NCI-H2227 (cell line): ENCODE data around the gene ZNF496.
"Not testable (repeated sequence)": the region's sequence is repeated elsewhere in the genome, so short reads cannot be mapped to it uniquely, and the experiment has no call there.

Experiments
- DNase-seq: peaks from one replicate; lab custom pipeline; 2025; ENCODE audit not compliant: unreplicated experiment; lab: John Stamatoyannopoulos, UW

The ZNF496 gene

DNA sequence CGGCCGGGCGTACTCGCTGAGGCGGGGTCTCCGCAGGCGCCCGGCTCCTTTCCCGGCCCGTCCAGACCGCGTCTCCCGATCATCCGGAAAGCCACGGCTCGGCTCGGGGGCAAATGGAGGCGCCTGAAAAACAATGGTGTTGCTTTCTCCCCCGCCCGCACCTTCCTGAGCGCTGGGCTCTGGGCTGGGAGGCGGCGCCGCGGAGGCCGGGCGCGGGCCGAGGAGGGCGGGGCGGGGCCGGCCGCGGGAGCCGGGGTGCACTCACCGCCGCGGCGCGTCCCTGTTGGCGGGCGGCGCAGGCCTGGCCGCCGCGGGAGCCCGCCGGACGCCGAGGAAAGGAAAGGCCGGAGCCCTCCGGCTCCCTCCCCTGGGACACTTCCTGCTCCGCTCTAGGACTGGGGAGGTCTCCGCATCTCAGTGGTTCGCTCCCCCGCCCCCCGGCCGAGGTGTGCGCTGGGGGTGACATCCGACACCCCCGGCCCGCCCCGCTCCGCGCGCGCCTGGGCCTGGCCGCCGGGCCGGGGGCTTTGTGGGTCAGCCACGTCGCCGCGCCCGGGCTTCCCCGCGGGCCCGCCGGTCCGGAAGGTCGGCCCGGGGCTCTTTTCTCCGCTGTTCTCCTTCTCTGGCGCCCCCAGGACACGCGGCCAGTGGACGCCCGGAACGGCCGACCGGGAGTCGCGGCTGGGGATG, at the start of gene ZNF496:
ZNF496 (minus strand) TSS at position 343 of the 690 bp plus-strand sequence. CDS start 2,289 bp downstream, outside the sequence.
- peak; percentile 90 for DNase-seq

DNA sequence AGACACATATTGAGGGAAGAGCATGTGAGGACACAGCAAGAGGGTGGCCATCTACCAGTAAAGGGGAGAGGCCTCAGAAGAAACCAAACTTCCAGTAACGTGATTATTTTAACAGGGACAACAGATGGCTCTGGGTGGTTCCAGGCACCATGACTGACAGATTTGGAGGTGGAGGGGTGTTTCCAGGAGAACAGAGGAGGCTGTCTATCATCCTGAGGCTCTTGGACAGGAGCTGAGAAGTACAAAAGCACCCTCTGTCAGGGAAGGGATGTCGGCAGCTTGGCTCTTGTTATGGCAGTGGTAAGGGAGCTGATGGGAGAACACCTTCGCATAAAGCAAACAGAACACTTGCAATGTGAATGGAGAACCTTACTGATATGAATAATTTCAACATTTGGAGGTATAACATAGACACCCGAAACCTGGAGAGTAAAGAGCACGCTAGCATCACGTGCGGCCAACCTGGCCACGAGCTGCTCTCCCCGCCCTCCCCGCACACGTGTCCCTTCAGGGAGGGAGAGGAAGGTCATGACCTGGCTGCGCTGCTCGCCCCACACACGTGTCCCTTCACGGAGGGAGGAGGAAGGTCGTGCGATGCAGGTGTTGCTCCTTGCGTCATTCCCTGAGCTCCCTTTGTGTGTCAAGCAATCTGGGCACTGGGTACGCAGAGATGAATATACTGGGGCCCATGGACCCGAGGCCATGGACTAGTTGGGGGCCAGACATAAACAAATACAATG, 46.8 kb upstream of the ZNF496 start:
- DNase-seq, result no peak

DNA sequence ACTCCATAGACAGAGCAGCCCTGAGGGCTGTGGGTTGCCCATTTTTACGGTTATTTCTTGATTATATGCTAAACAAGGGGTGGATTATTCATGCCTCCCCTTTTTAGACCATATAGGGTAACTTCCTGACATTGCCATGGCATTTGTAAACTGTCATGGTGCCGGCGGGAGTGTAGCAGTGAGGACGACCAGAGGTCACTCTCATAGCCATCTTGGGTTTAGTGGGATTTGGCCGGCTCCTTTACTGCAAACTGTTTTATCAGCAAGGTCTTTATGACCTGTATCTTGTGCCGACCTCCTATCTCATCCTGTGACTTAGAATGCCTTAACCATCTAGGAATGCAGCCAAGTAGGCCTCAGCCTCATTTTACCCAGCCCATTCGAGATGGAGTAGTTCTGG, 46.0 kb upstream of the ZNF496 start:
- not testable (repeated sequence) for DNase-seq

DNA sequence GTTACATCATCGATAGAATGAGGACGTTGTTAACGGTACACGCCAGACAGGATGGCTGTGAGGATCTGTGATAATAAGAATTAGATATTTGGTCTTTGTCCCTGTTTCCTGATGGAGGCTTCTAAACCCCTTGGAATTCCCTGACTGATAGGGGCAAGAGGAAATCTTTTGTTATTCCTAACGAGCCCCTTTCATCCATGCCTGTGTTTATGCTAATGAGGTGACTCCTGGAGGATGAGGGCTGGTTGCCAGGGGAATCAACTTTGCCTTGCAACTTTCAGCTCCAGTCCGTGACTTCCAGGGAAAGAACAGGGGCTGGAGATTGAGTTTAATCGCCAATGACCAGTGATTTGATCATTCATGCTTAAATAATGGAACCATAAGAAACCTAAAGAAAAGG, 45.0 kb upstream of the ZNF496 start:
- DNase-seq, result no peak

DNA sequence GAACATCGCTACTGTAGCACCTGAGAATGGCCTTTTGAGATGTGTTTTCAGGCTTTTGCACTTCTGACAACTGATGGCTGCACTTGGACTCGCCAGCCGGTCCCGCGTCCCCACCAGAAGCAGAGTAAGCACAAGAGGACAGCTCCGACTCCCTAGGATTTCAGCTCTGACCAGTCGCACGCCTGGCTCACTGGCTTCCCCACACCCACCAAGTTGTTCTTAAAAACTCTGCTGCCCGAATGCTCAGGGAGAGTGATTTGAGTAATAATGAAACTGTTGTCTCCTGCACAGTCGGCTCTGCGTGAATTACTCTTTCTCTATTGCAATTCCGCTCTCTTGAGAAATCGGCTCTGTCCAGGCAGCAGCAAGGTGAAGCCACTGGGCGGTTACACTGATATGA, 44.1 kb upstream of the ZNF496 start:
- DNase-seq, result no peak

DNA sequence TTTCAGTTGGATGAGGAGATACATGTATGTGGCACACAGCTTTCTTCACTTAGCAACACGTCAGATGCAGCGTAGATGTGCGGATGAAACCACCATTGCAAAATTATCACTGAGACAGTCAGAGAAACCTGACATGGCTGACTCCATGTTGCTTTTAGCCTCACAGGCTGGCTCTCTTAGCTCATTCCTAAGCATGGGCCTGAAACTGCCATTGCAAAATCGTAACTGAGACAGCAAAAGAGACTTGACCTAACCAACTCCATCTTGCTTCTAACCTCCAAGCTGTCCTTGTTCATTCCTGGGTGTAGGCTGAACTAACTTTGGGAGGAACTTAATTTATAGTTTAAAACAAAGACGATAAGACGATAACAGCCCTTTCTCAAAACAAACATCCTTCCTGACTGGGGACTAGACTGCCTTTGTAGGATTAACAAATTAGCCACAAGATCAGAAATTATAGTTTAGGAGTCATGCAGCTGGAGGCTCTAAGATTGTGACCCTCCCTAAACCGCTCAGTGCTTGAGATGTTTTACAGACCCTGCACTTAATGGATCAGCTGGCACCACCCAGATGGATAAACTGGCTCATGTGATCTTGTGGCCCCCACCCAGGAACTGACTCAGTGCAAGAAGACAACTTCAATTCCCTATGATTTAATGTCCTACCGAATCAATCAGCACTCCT, 43.1 kb upstream of the ZNF496 start:
- not testable (repeated sequence) for DNase-seq

DNA sequence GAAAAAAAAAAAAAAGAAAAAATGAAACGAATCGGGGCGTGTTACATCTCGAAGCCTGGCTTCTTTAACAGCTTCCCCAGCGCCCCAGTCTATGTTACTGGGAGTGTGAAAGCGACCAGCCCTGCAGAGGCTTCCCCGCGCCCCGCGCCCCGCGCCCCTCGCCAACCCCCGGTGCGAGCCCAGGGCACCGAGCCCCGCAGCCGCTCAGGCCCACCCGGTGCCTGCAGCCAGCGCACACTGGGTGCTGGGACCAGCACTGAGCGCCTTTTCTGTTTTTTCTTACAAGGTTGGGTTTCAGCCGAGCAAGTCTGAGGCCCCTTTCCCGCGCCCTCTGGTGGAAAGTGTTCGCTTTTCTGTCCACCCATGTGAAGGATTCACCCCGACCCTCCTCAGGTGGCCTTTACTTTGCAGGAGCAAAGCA, 42.1 kb upstream of the ZNF496 start:
- DNase-seq, result no peak

DNA sequence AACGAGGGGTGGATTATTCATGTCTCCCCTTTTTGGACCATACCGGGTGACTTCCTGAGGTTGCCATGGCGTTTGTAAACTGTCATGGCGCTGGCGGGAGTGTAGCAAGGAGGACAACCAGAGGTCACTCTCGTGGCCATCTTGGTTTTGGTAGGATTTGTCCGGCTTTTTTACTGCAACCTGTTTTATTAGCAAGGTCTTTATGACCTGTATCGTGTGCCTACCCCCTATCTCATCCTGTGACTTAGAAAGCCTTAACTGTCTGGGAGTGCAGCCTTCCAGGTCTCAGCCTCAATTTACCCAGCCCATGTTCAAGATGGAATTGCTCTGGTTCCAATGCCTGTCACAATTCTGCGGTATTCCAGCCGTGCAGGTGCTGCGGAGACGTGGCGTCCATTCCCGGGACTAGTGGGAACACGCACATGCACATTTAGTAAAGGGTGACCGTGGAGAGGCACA, 40.2 kb upstream of the ZNF496 start:
- no peak for DNase-seq

DNA sequence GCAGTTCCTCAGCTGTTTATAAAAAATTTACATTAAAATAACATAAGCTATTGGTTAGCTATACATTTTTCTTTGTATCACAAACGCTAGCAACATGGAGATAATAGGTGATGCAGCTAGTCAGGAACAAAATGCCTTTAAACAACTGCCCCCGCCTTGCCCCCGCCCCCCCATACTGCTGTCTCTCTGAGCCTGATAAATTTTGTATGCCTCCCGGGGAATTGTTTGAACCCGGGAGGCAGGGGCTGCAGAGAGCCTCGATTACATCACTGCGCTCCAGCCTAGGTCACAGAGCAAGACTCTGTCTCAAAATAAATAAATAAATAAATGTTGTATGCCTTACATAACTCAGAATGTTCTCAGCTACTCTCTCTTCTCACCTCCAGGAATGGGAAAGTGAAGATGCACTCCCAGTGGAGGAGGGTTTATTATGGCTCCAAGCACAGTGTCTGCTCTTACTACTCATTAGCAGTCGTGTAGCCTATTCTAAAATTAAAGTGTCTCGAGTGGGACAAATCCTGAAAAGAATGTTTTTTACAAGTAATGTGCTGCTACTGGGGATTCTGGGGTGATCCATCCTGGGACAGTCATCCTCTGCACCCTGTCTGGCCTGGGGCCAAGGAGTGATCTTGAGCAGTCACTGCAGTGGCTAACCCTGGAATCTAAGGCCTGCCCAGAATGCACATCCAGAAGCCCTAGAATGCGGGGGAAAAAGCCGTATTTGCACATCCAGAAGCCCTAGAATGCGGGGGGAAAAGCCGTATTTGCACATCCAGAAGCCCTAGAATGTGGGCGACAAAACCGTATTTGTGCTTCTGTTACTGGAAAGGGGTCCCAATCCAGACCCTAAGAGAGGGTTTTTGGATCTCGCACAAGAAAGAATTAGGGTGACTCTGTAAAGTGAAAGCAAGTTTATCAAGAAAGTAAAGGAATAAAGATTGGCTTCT, 39.4 kb upstream of the ZNF496 start:
- DNase-seq, result no peak

DNA sequence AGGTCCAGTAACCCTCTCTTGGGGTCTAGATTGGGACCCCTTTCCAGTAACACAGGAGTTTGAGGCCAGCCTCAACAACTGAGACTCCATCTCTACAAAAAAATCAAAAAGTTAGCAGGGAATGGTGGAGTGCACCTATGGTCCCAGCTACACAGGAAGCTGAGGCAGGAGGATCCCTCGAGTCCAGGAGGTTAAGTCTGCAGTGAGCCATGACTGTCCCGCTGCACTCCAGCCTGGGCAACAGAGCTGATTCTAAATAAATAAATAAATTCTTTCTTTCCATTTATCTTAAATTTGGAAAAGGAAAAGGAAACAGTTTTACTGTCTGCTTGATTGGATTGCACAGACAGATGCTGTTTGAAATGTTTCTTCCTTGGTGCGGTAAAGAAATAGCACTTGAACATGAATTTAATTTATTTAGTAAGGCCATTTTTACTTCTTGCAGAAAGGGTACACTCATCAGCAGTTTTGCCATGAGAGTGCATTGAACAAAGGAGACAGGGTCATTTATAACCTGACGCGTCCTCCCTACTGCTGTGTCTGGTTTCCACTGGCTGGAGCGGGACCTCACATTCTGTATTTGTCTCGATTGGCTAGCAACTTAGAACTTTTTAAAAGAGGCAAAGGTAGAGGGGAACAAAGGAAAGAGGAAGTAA, 37.0 kb upstream of the ZNF496 start:
- no peak for DNase-seq

DNA sequence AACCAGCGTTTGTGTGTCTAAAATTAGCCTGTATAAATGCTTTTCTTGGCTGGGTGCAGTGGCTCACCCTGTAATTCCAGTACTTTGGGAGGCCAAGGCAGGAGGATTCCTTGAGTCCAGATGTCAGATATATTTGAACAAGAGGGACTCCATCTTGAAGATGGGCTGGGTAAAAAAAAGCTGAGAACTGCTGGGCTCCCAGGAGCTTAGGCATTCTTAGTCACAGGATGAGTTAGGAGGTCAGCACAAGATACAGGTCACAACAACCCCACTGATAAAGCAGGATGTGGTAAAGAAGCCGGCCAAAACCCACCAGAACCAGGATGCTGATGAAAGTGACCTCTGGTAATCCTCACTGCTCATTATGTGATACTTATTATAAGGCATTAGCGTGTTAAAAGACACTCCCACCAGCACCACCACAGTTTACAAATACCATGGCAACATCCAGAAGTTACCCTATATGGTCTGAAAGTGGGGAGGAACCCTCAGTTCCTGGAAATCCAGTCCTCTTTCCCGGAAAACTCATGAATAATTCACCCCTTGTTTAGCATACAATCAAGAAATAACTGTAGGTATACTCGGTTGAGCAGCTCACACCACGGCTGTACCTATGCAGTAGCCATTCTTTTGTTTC, 36.2 kb upstream of the ZNF496 start:
- DNase-seq, result no peak

DNA sequence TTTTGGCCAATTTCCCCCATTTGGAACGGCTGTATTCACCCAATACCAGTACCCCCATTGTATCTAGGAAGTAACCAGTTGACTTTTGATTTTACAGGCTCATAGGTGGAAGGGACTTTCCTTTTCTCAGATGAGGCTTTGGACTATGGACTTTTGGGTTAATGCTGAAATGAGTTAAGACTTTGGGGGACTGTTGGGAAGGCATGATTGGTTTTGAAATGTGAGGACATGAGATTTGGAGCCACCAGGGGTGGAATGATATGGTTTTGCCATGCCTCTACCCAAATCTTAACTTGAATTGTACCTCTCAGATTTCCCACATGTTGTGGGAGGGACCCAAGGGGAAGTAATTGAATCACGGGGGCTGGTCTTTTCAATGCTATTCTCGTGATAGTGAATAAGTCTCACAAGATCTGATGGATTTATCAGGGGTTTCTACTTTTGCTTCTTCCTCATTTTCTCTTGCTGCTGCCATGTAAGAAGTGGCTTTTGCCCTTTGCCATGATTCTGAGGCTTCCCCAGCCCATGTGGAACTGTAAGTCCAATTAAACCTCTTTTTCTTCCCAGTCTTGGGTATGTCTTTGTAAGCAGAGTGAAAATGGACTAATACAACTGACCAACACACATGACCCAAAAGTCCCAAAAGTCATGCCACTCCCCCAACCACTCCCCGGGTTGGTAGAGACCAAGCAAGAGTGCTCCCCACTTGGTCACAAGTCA, 35.4 kb upstream of the ZNF496 start:
- DNase-seq, result no peak

DNA sequence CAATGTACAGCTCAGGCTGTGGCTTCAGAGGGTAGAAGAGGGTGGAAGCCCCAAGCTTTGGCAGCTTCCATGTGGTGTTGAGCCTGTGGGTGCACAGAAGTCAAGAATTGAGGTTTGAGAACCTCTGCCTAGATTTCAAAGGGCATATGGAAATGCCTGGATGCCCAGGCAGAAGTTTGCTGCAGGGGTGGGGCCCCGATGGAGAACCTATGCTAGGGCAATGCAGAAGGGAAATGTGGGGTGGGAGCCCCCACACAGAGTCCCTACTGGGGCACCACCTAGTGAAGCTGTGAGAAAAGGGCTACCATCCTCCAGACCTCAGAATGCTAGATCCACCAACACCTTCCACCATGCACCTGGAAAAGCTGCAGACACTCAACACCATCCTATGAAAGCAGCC, 34.7 kb upstream of the ZNF496 start:
- not testable (repeated sequence) for DNase-seq

DNA sequence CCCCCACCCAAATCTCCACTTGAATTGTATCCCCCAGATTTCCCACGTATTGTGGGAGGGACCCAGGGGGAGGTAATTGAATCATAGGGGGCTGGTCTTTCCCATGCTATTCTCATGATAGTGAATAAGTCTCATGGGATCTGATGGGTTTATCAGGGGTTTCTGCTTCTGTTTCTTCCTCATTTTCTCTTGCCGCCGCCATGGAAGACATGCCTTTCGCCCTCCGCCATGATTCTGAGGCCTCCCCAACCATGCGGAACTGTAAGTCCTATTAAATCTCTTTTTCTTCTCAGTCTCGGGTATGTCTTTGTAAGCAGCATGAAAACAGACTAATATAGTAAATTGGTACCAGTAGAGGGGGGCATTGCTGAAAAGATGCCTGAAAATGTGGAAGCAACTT, 33.4 kb upstream of the ZNF496 start:
- DNase-seq, result no peak

DNA sequence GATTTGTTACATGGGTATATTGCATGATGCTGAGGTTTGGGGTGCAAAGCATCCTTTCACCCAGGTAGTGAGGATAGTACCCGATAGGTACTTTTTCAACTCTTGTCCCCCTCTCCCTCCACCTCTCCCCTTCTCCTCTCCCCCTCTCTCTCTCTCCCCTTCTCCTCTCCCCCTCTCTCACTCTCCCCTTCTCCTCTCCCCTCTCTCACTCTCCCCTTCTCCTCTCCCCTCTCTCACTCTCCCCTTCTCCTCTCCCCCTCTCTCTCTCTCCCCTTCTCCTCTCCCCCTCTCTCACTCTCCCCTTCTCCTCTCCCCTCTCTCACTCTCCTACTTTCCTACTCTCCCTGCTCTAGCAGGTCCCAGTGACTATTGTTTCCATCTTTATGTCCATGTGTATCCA, 31.3 kb upstream of the ZNF496 start:
- DNase-seq, result not testable (repeated sequence)

DNA sequence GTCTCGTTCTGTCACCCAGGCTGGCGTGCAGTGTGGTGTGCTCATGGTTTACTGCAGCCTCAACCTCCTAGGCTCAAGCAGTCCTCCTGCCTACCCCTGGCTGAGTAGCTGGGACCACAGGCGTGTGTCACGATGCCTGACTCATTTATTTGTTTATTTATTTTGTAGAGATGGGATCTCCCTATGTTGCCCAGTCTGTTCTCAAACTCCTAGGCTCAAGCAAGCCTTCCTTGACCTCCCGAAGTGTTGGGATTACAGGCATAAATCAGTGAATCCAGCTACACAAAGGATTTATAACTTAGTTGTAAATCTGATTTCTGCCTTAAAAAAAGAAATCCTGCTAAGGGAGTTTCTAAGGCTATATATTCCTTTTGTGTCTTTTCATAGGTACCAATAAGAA, 30.5 kb upstream of the ZNF496 start:
- no peak for DNase-seq

DNA sequence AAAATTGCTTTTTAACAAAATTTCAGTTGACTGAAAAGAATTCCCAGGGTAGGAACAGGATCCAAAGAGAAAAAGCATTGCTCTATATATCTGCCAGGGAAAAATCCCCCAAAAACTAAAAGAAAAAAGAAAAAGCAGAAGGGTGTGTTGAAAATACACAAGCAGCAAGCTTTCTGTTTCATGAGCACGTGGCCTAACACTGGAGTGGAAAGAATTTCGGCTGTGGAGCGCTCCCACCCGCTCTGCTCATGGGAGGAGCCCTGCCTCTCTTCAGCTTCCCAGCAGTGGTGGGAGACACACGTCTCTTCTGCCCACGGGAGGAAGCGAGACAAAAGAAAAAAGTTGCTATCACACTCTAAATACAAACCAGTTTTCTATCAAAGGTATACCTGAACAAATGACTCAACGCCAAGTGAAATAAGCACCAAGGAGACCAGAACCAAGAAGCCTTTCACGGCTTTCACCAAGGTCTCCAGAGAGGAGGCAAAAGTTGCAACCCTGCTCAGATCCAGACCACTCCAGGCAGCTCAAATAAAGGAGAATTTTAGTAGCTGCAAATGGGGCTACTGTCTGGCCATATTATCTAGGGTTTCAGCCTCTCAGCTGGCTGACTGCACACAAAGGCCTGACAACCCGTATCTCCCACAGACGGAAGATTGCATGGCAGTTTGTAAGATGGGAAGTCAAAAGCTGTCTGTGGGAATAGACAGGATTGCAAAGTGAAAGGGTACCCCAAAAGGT, 29.5 kb upstream of the ZNF496 start:
- no peak for DNase-seq

DNA sequence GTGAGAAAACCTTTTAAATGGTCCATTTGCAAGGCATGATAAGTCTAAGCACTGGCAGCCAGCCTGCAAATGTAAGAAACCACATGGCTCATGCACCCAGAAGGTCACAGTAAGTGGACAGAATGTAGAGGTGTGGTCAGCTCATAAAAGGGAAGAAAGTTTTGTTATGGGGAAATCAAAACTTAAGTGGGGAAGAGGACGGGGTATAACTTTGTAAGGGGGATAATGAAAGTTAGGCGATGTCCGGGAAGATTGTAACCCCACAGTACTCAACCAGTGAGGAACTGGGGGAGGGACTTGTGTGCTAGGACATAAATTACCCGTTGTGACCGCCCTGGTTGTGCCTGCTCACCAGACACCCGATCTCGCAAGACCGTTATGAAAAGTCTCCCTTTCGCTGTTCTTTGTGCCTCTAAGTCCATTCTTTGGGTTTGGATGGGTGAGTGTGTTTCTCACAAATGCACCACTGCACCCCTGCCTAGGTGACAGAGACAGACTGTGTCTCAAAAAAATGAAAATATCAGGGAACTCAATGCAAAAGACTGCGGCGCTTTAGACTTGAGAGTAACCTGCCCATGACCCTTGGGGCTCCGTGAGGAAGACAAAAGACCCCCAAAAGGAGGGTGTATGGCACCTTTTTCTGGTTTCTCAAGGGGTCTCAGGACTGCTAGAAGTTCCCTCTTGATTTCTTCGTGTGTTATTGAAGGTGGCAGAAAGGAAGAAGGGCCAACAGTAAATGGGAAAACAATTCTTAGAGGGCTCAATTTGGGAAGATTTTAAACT, 28.6 kb upstream of the ZNF496 start:
- DNase-seq, result no peak
